Lower lobe of right lung (tissue), 2 donors: ENCODE measurements around the gene ULK2. TPM values are rescaled to one million over a fixed set of nuclear protein-coding genes. Genes with fewer than 3 reads are reported as not detected.
A peak's percentile ranks its signal among the peaks of the same experiment; 100 is the strongest.

Source experiments
- ATAC-seq, 2 donors: fragments of 200-7000 bp; cut with Tn5 transposase; one replicate each; pipeline ENCODE4 v1.9.1; 2020 to 2022; ENCODE audit warnings: mild to moderate bottlenecking in 2 of 2, moderate library complexity in 2 of 2
- DNase-seq: peaks from one replicate; pipeline ENCODE4 v3.0.0-alpha.2; 2020
- H3K27ac ChIP-seq: fragments of 200-600 bp; one replicate; pipeline ENCODE4 v1.8.0; 2022
- H3K27me3 ChIP-seq: fragments of 200-600 bp; one replicate; pipeline ENCODE4 v1.8.0; 2022; ENCODE audit warnings: low read depth
- H3K36me3 ChIP-seq: fragments of 200-600 bp; one replicate; pipeline ENCODE4 v1.8.0; 2022; ENCODE audit warnings: mild to moderate bottlenecking
- H3K4me1 ChIP-seq: fragments of 200-600 bp; one replicate; pipeline ENCODE4 v1.8.0; 2022
- H3K4me3 ChIP-seq: fragments of 200-600 bp; one replicate; pipeline ENCODE4 v1.8.0; 2022; ENCODE audit warnings: mild to moderate bottlenecking
- H3K9me3 ChIP-seq: fragments of 200-600 bp; one replicate; pipeline ENCODE4 v1.8.0; 2022
- intact Hi-C: fragments of 100-400 bp; cut with DNase I; formaldehyde crosslinking; loops from one replicate; pipeline ENCODE4 v1.11.0; 2022
- total RNA-seq: library from RNA; stranded (reverse); fragmentation: NEBNext Ultra II Directional; extraction: Animal tissue kit (Norgen Biotek cat#: 25700); gene quantifications from one replicate; pipeline ENCODE4 v1.2.1, GENCODE V29; 2021
- TF ChIP-seq, protein P1 (sequence below): fragments of 200-600 bp; IDR thresholded peaks from one replicate; pipeline ENCODE4 v1.8.0; 2022; ENCODE audit warnings: antibody characterized with exemption, mild to moderate bottlenecking
- donor health status: DM: no; HTN: yes; CAD: no; lungs with severe emphysema.

ULK2 gene
- total RNA-seq, 1 donor from 2014 or later: 20.1 TPM

DNA sequence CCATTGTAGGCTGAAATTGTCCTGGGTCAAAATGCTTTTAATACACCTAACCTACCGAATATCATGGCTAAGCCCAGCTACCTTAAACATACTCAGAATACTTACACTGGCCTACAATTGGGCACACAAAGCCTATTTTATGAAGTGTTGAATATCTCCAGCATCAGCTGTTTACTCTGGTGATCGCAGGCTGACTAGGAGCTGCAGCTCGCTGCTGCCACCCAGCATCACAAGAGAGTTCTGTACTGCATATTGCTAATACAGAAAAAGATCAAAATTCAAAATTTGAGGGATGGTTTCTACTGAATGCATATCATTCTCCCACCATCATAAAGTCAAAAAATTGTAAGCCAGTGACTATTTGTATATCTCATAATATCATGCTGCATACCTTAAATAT, 55.3 kb downstream of the ULK2 start:
- ATAC-seq: no peak
- H3K27ac ChIP-seq: no peak overlapping the region
- no peaks in the 10 kb centered on the region for H3K27me3 ChIP-seq
- no peak for DNase-seq
- no peak overlapping the region for H3K4me3 ChIP-seq
- peaks cover 69% of the 10 kb centered on the region for H3K36me3 ChIP-seq
- intact Hi-C loops: no loop called here
- no peaks in the 10 kb centered on the region for H3K4me1 ChIP-seq
- TF ChIP-seq, protein P1, sequence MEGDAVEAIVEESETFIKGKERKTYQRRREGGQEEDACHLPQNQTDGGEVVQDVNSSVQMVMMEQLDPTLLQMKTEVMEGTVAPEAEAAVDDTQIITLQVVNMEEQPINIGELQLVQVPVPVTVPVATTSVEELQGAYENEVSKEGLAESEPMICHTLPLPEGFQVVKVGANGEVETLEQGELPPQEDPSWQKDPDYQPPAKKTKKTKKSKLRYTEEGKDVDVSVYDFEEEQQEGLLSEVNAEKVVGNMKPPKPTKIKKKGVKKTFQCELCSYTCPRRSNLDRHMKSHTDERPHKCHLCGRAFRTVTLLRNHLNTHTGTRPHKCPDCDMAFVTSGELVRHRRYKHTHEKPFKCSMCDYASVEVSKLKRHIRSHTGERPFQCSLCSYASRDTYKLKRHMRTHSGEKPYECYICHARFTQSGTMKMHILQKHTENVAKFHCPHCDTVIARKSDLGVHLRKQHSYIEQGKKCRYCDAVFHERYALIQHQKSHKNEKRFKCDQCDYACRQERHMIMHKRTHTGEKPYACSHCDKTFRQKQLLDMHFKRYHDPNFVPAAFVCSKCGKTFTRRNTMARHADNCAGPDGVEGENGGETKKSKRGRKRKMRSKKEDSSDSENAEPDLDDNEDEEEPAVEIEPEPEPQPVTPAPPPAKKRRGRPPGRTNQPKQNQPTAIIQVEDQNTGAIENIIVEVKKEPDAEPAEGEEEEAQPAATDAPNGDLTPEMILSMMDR: no peak
- H3K9me3 ChIP-seq: no peaks in the 10 kb centered on the region

DNA sequence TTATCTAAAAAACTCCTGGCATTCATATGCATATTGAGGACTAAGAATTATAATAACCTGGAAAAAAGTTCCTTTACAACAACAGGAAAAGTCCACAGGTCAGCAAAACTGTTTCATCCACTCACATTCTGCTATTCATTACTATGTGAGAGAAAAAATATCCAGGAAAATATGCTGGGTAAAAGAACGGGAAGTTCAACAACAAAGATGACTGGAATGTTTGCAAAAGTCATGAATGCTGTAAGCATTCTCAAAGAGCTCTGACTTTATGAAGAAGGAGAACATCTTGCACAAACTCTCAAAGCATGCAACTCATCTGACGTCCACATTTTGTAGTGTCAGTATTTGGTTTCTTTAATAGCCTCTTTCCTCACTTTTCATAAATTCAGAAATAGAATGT, 62.7 kb downstream of the ULK2 start:
- Histone ChIP-seq H3K4me1 (peaks cover 7% of the 10 kb centered on the region), H3K36me3 (peaks cover 56% of the 10 kb centered on the region), H3K27me3 (no peaks in the 10 kb centered on the region), H3K4me3 (no peak overlapping the region), H3K27ac (no peak overlapping the region), H3K9me3 (no peaks in the 10 kb centered on the region)
- TF ChIP-seq, protein P1: no peak
- DNase-seq: no peak
- intact Hi-C loops: no loop called here
- peak in 1 of 2 donors; percentile 62 for ATAC-seq

DNA sequence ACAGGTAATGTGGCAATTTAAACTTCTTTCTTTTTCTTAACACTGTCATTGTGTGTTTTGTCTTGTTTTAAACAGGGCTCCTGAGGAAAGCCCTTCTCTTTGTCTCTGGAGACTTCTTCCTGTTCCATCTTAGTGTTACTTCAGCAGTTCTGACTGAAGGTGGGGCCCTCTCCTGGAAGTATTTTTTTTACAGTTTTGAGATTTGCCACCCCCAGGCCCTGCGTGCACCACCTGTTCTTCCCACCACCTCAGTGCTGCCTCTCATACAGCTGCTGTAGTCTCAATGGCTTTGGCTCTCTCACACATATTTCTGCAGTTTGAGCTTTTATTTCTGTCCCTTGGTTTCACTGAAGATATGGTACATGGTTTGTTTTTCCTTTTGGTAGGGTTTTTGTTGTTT, 67.2 kb downstream of the ULK2 start:
- H3K4me1 ChIP-seq: peaks cover 5% of the 10 kb centered on the region
- H3K4me3 ChIP-seq: no peak overlapping the region
- peaks cover 69% of the 10 kb centered on the region for H3K36me3 ChIP-seq
- peaks cover 7% of the 10 kb centered on the region for H3K9me3 ChIP-seq
- ATAC-seq (no peak), DNase-seq (no peak)
- no peaks in the 10 kb centered on the region for H3K27me3 ChIP-seq
- H3K27ac ChIP-seq: no peak overlapping the region
- intact Hi-C loops: no loop called here
- TF ChIP-seq, protein P1: no peak

DNA sequence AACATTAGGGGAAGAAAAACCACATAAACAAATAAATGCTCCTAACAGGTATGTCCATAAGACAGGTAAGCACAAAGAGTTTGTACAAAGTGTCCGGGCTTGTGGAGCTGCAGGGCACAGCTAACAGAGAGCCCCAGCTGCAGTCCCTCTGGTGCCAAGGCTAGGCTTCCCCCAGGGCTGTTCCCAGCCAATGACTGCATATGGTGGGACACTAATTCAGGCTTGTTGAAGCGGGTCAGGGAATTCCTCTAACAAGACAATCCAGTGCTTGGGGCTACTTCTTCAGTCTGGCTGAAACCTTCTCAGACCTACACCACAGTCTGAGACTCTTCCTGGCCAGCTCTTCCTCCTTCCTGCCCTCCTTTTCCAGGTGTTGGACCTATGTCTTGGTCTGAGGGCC, 67.9 kb downstream of the ULK2 start:
- Histone ChIP-seq H3K4me1 (no peaks in the 10 kb centered on the region), H3K36me3 (peaks cover 76% of the 10 kb centered on the region), H3K27me3 (no peaks in the 10 kb centered on the region), H3K27ac (no peak overlapping the region), H3K4me3 (no peak overlapping the region), H3K9me3 (peaks cover 7% of the 10 kb centered on the region)
- ATAC-seq: no peak
- DNase-seq: no peak
- intact Hi-C loops: no loop called here
- TF ChIP-seq, protein P1: no peak

DNA sequence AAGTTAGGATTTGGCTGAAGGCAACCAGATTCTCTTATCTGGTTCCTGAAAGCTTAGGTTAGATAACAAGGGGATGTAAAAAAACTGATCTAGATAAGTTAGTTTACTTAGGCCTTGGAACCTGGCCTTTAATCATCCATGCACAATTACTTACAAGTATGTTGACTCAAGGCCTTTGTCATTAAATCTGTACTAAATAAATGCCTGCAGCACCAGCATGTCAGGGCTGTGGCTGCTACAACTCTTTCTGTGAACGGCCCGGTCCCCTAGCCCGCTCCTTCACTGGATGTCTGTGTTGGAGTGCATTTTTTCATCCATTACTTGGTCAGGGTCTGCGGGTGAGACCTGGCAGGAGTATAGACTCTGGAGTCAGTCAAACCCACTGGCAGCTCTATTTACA, 71.3 kb downstream of the ULK2 start:
- intact Hi-C loops: no loop called here
- no peak overlapping the region for H3K4me3 ChIP-seq
- peaks cover 7% of the 10 kb centered on the region for H3K9me3 ChIP-seq
- H3K27me3 ChIP-seq: no peaks in the 10 kb centered on the region
- no peaks in the 10 kb centered on the region for H3K4me1 ChIP-seq
- H3K36me3 ChIP-seq: peaks cover 98% of the 10 kb centered on the region
- ATAC-seq (no peak), DNase-seq (no peak)
- H3K27ac ChIP-seq: no peak overlapping the region
- TF ChIP-seq, protein P1: no peak
